Endothelial cell (in vitro differentiated cells): ENCODE measurements around the gene RNASEH2A. TPM values are rescaled to one million over a fixed set of nuclear protein-coding genes. Genes with fewer than 3 reads are reported as not detected.

Source experiments
- DNase-seq: peaks from one replicate; pipeline ENCODE4 v3.0.0; 2021; ENCODE audit warnings: low spot score
- H3K27ac Mint-ChIP-seq: one replicate; pipeline ENCODE4 v1.8.0; 2021; ENCODE audit warnings: mixed read lengths, inconsistent platforms; ENCODE audit not compliant: unreplicated experiment
- H3K27me3 Mint-ChIP-seq: one replicate; pipeline ENCODE4 v1.8.0; 2021; ENCODE audit warnings: mild to moderate bottlenecking, moderate library complexity, mixed read lengths, inconsistent platforms; ENCODE audit not compliant: unreplicated experiment
- H3K36me3 Mint-ChIP-seq: one replicate; pipeline ENCODE4 v1.8.0; 2021; ENCODE audit warnings: mild to moderate bottlenecking, low read depth, mixed read lengths, inconsistent platforms; ENCODE audit not compliant: unreplicated experiment
- H3K4me1 Mint-ChIP-seq: one replicate; pipeline ENCODE4 v1.8.0; 2021; ENCODE audit warnings: mild to moderate bottlenecking, mixed read lengths, inconsistent platforms; ENCODE audit not compliant: unreplicated experiment
- H3K4me3 Mint-ChIP-seq: one replicate; pipeline ENCODE4 v1.8.0; 2021; ENCODE audit warnings: mild to moderate bottlenecking, mixed read lengths, inconsistent platforms; ENCODE audit not compliant: unreplicated experiment
- H3K9me3 Mint-ChIP-seq: one replicate; pipeline ENCODE4 v1.8.0; 2021; ENCODE audit warnings: mixed read lengths, inconsistent platforms; ENCODE audit not compliant: unreplicated experiment
- total RNA-seq: library from RNA; stranded (reverse); fragmentation: NEBNext Ultra II Directional; extraction: Animal tissue kit (Norgen Biotek cat#: 25700); gene quantifications from one replicate; pipeline ENCODE4 v1.2.1, GENCODE V29; 2021; ENCODE audit not compliant: unreplicated experiment
- TF ChIP-seq, protein P1 (sequence below): fragments of 200-600 bp; sonication (generic); IDR thresholded peaks from one replicate; pipeline ENCODE4 v1.5.0; 2021; ENCODE audit warnings: antibody characterized with exemption; ENCODE audit not compliant: unreplicated experiment

The RNASEH2A gene
- total RNA-seq, 1 donor from 2014 or later, result 26.9 TPM

DNA sequence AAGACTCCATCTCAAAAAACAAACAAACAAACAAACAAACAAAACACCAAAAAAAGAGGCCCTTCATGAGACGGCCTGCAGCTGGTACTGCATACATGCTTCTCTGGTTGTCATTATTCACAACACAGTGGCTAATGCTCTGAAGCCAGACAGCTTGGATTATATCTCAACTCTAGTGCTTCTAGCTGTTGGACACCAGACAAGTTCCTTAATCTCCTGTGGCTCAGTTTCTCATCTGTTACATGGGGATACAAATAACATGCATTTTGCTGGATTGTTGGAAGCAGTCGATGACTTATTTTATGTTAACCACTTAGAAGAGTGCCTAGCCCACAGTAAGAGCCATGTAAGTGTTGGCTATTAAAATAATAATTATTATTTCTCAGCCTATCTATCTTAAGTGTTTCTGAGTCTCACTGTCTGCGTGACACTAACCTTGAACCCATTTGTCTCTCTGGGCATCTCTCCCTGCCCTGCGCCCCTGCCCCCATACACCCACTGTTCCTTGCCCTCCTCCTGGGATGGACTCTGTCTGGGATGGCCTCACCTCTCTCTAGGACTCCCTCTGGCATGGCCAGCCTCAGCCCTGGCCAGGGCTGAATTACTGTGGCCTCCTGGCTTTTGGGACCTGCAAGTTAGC lies 18.2 kb upstream of the RNASEH2A start:
- peaks cover 21% of the 10 kb centered on the region for H3K27me3 Mint-ChIP-seq
- peak overlapping the region; percentile 63 for H3K27ac Mint-ChIP-seq
- H3K4me3 Mint-ChIP-seq, result no peak overlapping the region
- H3K4me1 Mint-ChIP-seq, result peaks cover 24% of the 10 kb centered on the region
- no peak for DNase-seq
- H3K9me3 Mint-ChIP-seq, result no peaks in the 10 kb centered on the region
- TF ChIP-seq, protein P1, sequence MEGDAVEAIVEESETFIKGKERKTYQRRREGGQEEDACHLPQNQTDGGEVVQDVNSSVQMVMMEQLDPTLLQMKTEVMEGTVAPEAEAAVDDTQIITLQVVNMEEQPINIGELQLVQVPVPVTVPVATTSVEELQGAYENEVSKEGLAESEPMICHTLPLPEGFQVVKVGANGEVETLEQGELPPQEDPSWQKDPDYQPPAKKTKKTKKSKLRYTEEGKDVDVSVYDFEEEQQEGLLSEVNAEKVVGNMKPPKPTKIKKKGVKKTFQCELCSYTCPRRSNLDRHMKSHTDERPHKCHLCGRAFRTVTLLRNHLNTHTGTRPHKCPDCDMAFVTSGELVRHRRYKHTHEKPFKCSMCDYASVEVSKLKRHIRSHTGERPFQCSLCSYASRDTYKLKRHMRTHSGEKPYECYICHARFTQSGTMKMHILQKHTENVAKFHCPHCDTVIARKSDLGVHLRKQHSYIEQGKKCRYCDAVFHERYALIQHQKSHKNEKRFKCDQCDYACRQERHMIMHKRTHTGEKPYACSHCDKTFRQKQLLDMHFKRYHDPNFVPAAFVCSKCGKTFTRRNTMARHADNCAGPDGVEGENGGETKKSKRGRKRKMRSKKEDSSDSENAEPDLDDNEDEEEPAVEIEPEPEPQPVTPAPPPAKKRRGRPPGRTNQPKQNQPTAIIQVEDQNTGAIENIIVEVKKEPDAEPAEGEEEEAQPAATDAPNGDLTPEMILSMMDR, result no peak
- no peaks in the 10 kb centered on the region for H3K36me3 Mint-ChIP-seq

DNA sequence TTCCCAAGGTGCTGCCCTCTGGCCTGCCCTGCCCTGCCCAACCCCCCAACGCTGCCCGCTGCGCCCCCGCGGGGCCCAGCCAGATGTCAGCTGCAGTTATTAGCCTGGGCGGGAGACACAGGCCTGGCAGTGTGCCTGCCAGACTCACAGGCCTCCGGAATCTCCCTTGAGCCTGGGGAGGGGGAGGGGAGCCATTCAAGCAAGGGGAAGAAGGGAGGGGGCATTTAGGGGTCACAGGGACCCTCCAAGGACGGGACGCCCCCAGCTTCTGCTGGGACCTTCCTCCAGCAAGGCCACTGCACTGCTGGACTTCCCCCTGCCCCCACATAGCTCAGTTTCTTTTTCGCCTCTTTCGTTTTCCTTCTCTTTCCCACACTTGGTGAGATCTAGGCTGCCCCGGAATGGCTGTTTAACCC lies 17.7 kb upstream of the RNASEH2A start:
- Mint-ChIP-seq H3K4me1 (peaks cover 20% of the 10 kb centered on the region), H3K36me3 (no peaks in the 10 kb centered on the region), H3K27ac (peak overlapping the region; percentile 80), H3K4me3 (peak overlapping the region; percentile 67), H3K9me3 (no peaks in the 10 kb centered on the region), H3K27me3 (peaks cover 23% of the 10 kb centered on the region)
- no peak for DNase-seq
- TF ChIP-seq, protein P1, result no peak

DNA sequence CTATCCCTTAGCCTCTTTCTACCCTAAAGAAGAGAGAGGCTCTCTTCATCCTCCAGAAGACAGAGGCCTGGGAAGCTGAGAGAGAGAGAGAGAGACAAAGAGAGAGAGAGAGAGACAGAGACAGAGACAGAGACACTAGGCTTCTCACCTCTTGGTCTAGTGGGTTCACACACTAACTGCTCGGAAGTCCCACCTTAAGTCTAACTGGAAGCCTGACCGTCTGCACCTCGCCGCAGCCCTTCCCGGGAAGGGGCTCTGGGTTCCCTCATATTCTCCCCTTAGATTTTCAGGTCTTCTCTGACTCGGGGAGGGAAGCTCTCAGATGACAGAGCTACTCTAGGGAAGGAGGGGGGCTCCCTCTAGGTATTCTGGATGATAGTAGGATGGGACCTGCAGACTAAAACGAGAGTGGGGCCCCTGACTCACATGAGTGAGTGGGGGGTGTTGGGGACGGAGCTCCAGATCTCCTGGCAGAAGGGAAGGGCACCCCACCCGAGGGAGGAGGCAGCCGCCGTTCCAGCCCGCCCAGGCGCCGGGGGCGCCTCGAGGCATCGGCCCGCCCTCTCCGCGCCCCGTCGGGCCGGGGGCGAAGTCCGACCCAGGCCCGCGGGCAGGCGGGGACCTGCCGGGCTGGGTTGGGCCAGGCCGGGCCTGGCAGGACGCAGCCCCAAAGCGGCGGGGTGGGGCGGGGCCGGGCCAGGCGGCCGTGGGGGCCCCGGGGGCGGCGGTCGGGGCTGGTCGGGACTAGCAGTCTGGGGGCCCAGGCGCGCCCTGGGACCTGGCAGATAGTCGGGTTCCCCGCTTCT lies 17.1 kb upstream of the RNASEH2A start:
- no peak for DNase-seq
- Mint-ChIP-seq H3K9me3 (no peaks in the 10 kb centered on the region), H3K27me3 (peaks cover 27% of the 10 kb centered on the region), H3K36me3 (no peaks in the 10 kb centered on the region), H3K4me3 (peak overlapping the region; percentile 67), H3K4me1 (peaks cover 23% of the 10 kb centered on the region), H3K27ac (peak overlapping the region; percentile 80)
- TF ChIP-seq, protein P1, result no peak

DNA sequence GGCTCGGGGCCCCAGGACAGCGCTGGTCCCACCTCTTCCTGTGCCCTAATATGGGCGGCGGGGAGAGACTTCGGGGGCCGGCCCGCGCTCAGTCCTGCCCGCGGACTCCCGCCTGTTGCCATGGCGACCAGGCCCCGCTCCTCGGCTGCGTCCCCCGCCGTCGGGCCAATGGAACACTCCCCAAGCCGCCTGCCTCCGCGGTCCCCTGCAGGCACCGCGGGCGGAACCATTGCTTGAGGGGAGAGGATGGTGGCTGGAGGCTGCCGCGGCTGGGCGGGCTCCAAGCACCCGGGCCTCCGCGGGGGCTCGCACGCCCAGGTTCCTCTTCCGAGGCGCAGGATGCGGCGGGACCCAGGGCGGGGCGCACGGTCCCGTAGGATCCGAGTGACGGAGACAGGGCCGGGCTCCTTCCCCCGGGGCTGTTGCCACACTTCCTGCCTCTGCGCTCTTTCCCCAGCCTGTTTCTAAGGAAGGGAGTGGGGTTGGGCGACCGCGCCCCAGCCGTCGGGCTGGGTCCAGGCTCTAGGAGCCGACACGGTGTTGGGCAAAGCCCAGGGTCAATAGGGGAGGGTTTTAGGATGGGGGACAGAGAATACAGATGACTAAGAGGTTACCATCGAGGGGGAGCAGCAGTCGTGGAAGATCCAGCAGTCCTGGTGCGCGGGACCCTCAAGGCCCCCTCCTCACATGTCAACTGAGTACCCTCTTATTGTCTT lies 16.3 kb upstream of the RNASEH2A start:
- DNase-seq, result peak; percentile 88

More for the DNA sequence above, 16.3 kb upstream of the RNASEH2A start:
- Mint-ChIP-seq H3K27ac (peak overlapping the region; percentile 76), H3K4me1 (peaks cover 23% of the 10 kb centered on the region), H3K9me3 (no peaks in the 10 kb centered on the region), H3K27me3 (peaks cover 28% of the 10 kb centered on the region), H3K36me3 (no peaks in the 10 kb centered on the region), H3K4me3 (peak overlapping the region; percentile 87)
- TF ChIP-seq, protein P1, result no peak
